NOMO-1 (cell line): ENCODE measurements around the gene PLA2G4C.

Source experiments
- DNase-seq, 2 experiments: peaks; one replicate each; lab custom pipeline; 2025; ENCODE audit not compliant: unreplicated experiment in 2 of 2; lab: John Stamatoyannopoulos, UW

The PLA2G4C gene

DNA sequence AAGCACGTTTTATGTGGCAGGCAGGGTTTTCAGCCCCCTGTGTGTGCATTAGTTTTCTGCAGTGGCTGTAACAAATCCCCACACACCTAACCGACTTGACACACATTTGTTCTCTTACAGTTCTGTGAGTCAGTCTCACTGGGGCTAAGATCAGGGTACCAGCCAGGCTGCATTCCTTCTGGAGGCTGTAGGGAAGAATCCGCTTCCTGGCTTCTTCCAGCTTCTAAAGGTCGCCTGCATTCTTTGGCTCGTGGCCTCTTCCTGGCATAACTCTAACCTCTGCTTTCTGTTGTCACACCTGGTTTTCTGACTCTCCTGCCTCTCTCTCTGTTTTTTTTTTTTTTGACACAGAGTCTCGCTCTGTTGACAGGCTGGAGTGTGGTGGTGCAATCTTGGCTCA, 109.8 kb downstream of the PLA2G4C start:
- no peak for DNase-seq

DNA sequence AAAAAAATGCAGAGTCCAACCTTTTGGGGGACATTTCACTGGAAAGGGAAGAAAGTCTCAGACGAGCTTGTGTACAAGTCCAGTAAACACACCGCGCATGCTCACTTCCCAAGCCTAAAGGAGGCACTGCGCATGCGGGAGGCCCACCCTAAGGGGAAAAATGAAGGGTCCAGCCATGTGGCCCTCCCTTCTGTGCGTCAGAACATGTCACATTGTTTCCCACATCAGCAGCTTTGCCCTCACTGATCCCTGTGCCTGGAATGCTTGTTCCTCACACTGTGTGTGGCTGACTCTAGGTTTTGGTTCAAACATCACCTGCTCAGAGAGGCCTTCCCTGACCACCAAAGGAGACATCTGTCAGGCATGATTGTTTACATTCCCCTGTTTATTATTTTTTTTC, 111.8 kb downstream of the PLA2G4C start:
- no peak for DNase-seq
